ENCODE results near the gene CKB. TPM values are rescaled to one million over a fixed set of nuclear protein-coding genes. Genes with fewer than 3 reads are reported as not detected.
A peak's percentile ranks its signal among the peaks of the same experiment; 100 is the strongest.

Gene CKB
- total RNA-seq, 1 experiment from 2014 or later, result 412 TPM

DNA sequence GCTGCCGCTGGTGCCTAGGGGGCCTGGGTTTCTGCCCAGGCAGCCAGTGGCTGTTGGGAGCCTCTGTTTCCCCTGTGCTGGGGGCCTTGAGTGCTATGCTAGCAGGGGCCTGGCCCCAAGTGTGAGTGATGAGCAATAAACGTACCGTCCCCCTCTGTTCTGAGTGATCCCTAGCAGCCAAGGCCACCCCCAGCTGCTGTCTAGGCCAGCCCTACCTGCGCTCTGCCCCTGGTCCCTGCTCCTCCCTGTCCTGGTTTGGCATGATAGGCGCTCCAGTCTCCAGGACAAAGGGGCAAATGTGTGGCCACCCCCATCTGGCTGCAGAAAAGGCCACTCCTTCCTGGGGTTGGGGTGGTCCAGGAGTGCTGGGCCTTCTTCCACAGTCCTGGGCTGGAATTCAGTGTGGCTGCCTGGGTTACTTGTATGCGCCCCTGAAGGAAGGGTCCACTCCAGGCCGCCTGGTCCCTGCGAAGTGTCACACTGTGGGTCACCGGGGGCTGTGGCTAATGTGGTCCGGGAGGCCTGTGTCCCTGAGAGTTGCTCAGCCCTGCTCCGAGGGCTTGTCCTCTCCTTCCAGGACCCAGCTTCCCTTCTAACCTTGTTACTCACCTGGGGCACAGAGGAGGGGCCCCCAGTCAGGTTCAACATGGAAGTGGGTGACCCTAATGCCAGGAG lies 13.4 kb upstream of the CKB start:
- DNase-seq, result no peak
- no peak overlapping the region for H3K4me3 ChIP-seq (ENCODE audit: insufficient read depth, low read depth, low read length)
- no peaks in the 10 kb centered on the region; the same call in 1 of the 2 replicates for H3K36me3 ChIP-seq (replicated peaks; ENCODE audit: control insufficient read depth, insufficient read depth, low read length)
- no peaks in the 10 kb centered on the region; the same call in 1 of the 2 replicates for H3K27me3 ChIP-seq (ENCODE audit: control insufficient read depth, insufficient read depth, low read length)

GRCh38 chr14:103535081-103535890 lies 12.7 kb upstream of the CKB start:
- Histone ChIP-seq H3K4me3 (ENCODE audit: insufficient read depth, low read depth, low read length) (no peak overlapping the region), H3K36me3 (replicated peaks; ENCODE audit: control insufficient read depth, insufficient read depth, low read length) (no peaks in the 10 kb centered on the region; the same call in 1 of the 2 replicates), H3K27me3 (ENCODE audit: control insufficient read depth, insufficient read depth, low read length) (no peaks in the 10 kb centered on the region; the same call in 1 of the 2 replicates)
- DNase-seq, result no peak

DNA sequence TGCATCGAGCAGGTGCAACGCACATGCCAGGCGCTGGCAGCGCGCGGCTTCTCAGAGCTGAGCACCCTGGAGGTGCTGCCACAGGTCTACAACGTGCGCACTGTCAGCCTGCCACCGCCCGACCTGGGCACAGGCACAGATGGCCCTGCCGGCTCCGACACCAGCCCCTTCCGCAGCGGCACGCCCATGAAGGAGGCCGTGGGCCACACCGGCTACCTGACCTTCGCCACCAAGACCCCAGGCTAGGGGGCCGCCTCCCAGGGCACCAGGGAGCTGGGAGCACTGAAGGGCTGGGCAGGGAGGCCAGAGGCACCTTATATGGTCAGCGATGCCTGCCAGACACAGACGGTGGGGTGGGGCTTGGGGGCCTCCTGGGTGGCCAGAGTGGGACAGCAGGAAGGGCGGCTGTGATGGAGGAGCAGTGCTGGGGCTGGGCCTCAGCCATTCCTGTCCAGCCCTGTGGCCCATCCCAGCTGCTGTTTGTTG lies 12.0 kb upstream of the CKB start:
- Histone ChIP-seq H3K27me3 (ENCODE audit: control insufficient read depth, insufficient read depth, low read length) (no peaks in the 10 kb centered on the region; the same call in 1 of the 2 replicates), H3K36me3 (replicated peaks; ENCODE audit: control insufficient read depth, insufficient read depth, low read length) (no peaks in the 10 kb centered on the region; the same call in 1 of the 2 replicates), H3K4me3 (ENCODE audit: insufficient read depth, low read depth, low read length) (no peak overlapping the region)
- no peak for DNase-seq

GRCh38 chr14:103533999-103534575 lies 11.5 kb upstream of the CKB start:
- H3K4me3 ChIP-seq (ENCODE audit: insufficient read depth, low read depth, low read length), result no peak overlapping the region
- H3K36me3 ChIP-seq (replicated peaks; ENCODE audit: control insufficient read depth, insufficient read depth, low read length), result no peaks in the 10 kb centered on the region; the same call in 1 of the 2 replicates
- no peaks in the 10 kb centered on the region; the same call in 1 of the 2 replicates for H3K27me3 ChIP-seq (ENCODE audit: control insufficient read depth, insufficient read depth, low read length)
- no peak for DNase-seq

DNA sequence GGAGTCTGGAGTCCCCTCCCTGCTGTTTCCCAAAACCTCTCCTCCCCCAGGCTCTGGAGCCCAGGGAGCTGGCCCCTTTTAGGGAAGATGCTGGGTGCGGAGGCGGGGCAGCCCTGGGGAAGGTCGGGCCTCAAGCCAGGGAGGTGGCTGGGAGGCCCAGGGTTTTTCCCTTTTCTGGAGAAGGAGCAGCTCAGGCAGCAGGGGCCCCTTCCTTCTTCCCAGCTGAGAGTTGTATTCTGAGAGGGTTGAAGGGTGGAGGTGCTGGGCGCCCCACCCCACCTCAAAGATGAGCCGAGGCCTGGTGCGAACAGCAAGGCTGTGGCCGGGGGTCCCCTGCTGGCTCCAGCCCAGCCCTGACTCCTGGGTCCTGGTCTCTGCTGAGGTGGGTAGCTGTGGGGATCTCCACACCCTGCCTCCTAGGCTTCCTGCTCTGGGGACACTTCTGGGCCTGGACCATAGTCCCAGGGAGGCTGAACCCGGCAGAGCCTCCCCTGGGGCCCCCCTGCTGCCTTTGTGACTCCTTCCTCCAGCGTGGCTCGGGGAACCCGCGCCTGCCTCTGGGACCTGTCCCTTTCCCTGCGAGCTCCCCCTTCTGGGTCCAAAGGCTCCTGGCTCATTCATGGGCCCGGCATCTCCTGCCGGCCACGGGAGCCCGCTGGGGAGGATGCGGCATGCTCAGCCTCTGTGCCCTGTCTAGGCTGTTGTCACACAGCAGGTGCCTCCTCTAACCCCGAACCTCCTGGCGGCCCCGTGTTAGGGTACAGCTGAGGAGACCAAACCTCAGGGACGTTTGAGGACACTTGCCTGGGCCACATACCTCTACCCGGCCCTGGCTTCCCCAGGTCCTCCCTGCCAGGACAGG lies 10.7 kb upstream of the CKB start:
- no peak overlapping the region for H3K4me3 ChIP-seq (ENCODE audit: insufficient read depth, low read depth, low read length)
- no peaks in the 10 kb centered on the region; the same call in 1 of the 2 replicates for H3K36me3 ChIP-seq (replicated peaks; ENCODE audit: control insufficient read depth, insufficient read depth, low read length)
- DNase-seq, result no peak
- no peaks in the 10 kb centered on the region; the same call in 1 of the 2 replicates for H3K27me3 ChIP-seq (ENCODE audit: control insufficient read depth, insufficient read depth, low read length)

DNA sequence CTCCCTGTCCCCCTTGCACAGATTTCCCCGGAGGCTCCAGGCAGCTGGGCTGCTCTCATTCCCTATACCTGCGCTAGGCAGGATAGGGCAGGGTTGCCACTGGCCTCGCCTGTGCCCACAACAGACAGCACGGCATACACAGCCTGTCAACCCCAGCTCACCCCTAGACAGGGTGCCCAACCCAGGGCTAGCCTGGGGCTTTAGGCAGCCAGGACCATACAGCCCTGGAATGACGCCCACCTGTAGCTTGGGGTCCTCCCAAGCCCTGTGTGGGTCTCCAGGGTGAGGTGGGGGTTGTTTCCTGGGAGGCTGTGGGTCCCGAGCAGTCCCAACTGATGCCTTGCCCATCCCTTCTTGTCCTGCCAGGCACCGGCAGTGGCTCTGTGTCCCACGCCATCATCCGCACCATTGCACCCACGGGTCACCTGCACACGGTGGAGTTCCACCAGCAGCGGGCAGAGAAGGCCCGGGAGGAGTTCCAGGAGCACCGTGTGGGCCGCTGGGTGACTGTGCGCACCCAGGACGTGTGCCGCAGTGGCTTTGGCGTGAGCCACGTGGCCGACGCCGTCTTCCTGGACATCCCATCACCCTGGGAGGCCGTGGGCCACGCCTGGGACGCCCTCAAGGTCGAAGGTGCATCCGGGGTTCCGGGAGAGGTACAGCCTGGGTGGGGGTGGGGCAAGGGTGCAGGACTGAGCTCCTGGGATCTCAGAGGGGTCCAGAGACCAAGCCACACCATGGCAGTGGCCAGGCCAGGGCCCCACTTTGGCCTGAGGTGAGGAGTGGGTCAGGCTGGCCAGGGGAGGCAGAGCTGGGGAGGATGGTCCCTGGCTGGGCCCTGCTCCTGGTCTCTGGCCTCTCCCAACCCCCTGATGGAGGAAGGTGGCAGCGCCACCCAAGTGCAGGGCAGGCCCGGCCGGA lies 9.8 kb upstream of the CKB start:
- DNase-seq, result no peak
- Histone ChIP-seq H3K36me3 (replicated peaks; ENCODE audit: control insufficient read depth, insufficient read depth, low read length) (no peaks in the 10 kb centered on the region; the same call in 1 of the 2 replicates), H3K4me3 (ENCODE audit: insufficient read depth, low read depth, low read length) (no peak overlapping the region)

DNA sequence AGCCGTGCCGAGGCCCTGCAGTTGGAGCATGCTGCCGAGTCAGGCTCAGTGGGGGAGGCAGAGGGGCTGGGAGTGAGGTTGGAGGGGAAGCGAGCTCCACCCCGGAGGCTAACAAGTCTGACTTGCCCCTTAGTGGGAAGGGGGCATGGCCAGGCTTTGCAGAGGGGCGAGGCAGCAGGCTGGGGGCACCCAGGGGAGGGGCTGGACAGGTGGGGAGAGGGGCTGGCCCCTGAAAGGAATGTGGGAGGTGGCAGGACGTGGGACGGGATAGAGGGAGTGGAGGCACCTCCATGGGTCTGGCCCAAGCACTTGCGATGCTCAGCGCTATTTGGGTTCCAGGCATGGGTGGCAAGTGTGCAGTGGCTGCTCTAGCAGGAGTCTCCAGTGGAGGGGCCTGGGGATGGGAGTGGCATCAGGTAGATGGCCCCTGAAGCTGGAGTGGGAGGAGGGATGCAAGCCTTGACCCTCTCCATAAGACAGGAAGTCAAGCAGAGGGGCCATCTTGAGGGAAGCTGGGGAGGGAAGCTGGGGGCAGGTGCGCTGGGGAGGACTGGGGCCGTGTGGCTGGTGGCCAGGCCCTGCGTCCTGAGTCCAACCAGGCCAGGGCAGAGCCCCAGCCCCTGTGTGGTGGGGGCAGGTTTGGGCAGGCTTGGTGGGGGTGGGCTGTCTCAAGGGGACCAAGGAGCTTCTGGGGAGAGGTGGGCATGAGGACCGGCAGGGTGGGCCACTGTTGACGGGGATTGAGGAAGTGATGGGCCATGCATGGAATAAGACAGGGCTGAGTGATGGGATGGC lies 9.0 kb upstream of the CKB start:
- no peak overlapping the region for H3K4me3 ChIP-seq (ENCODE audit: insufficient read depth, low read depth, low read length)
- H3K27me3 ChIP-seq (ENCODE audit: control insufficient read depth, insufficient read depth, low read length), result no peaks in the 10 kb centered on the region
- DNase-seq, result no peak
- no peaks in the 10 kb centered on the region; the same call in 1 of the 2 replicates for H3K36me3 ChIP-seq (replicated peaks; ENCODE audit: control insufficient read depth, insufficient read depth, low read length)

More for the DNA sequence above, 9.8 kb upstream of the CKB start:
- H3K27me3 ChIP-seq (ENCODE audit: control insufficient read depth, insufficient read depth, low read length), result no peaks in the 10 kb centered on the region

- Histone ChIP-seq H3K4me3 (ENCODE audit: insufficient read depth, low read depth, low read length) (no peak overlapping the region), H3K27me3 (ENCODE audit: control insufficient read depth, insufficient read depth, low read length) (no peaks in the 10 kb centered on the region), H3K36me3 (replicated peaks; ENCODE audit: control insufficient read depth, insufficient read depth, low read length) (no peaks in the 10 kb centered on the region; the same call in 1 of the 2 replicates)
- DNase-seq, result no peak
These were observed 8.2 kb upstream of the CKB start for GRCh38 chr14:103530831-103531230.

- Histone ChIP-seq H3K27me3 (ENCODE audit: control insufficient read depth, insufficient read depth, low read length) (no peaks in the 10 kb centered on the region), H3K4me3 (ENCODE audit: insufficient read depth, low read depth, low read length) (no peak overlapping the region), H3K36me3 (replicated peaks; ENCODE audit: control insufficient read depth, insufficient read depth, low read length) (no peaks in the 10 kb centered on the region; the same call in 1 of the 2 replicates)
- peak; percentile 93 for DNase-seq
These were observed 7.8 kb upstream of the CKB start for GRCh38 chr14:103530390-103530789.

DNA sequence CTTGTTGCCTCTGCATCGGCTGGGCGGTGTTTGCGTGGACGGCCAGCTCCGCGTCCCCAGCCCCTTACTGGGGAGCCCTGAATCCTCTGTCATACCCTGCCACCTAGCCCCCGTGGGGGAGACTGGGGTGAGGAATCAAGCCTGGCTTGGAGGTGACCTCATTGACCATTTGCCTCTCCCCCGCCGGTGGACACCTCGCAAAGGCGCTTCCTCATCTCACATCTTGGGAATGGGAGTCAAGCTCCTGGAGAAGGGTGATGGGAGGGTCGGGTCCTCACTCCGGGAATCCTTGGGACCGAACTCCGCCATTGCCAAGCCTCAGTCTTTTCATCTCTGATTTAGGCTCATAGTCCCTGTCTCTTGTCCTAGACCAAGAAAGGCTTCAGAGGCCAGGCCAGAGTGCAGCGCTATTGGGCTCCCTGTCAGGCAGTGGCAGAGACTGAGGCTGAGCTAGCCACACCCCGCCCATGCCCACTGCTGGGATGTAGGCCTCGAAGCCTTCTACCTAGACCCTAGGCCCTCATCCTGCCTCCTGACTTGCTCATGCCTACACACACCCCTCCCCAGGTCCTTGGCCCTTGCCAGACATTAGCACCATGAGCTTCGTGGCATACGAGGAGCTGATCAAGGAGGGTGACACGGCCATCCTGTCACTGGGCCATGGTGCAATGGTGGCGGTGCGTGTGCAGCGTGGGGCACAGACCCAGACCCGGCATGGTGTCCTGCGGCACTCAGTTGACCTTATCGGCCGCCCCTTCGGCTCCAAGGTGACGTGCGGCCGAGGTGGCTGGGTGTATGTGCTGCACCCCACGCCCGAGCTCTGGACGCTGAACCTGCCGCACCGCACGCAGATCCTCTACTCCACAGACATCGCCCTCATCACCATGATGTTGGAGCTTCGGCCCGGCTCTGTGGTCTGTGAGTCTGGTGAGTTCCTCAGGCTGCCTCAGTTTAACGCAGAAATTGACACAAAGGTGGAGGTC lies 7.0 kb upstream of the CKB start:
- H3K36me3 ChIP-seq (replicated peaks; ENCODE audit: control insufficient read depth, insufficient read depth, low read length), result no peaks in the 10 kb centered on the region; the same call in 1 of the 2 replicates
- peaks cover 1% of the 10 kb centered on the region; the same call in 1 of the 2 replicates for H3K27me3 ChIP-seq (ENCODE audit: control insufficient read depth, insufficient read depth, low read length)
- DNase-seq, result no peak
- H3K4me3 ChIP-seq (ENCODE audit: insufficient read depth, low read depth, low read length), result peak overlapping the region; percentile 90

DNA sequence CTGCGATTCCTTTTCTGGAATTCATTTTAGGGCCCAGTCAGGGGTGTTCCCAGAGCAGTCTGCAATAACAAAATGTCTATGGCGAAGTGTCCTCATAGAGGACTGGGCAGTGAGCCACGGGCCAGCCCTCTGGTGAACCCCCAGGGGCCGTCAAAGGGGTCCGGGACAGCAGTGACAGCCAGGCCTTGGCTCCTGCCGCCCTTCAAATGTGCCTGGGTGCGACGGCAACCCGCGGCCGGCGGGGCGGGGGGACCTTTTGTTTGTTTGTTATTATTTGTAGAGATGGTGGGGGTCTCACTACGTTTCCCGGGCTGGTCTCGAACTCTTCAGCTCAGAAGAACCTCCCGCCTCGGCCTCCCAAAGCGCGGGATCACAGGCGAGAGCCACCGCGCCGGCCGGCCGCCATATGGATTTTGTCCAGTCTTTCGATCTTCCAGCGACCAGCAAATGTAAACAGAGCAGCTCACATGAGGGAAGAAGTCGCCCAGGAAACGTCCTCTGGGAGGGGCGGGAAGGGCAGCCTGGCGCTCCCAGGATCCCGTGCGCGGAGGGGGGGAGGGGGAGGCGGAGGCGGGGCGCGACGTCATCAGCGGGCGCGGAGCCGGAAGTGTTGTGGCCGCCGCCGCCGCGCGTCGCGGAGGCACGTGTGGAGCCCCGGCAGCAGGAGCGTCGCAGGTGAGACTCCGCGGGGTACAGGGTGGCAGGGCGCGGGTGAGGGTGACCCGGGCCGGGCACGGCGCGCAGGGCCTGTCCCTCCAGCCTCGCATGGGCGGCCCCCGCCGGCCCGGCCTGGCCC lies 6.2 kb upstream of the CKB start, which contains the start of gene TRMT61A:
TRMT61A (plus strand) TSS at position 610 of the 796 bp plus-strand sequence. CDS start 783 bp downstream, outside the sequence.
- DNase-seq, result peak; percentile 100
- Histone ChIP-seq H3K27me3 (ENCODE audit: control insufficient read depth, insufficient read depth, low read length) (peaks cover 9% of the 10 kb centered on the region), H3K36me3 (replicated peaks; ENCODE audit: control insufficient read depth, insufficient read depth, low read length) (no peaks in the 10 kb centered on the region; the same call in 1 of the 2 replicates), H3K4me3 (ENCODE audit: insufficient read depth, low read depth, low read length) (peak within 1 kb of the TSS; percentile 90)

Measured in H7 (cell line).